Esophagus muscularis mucosa (tissue), 3 donors: Measurements from ENCODE around the gene STYX.

Experiments
- POLR2A ChIP-seq: fragments of 450-650 bp; IDR thresholded peaks from one replicate; pipeline ENCODE4 v1.6.1; 2017; ENCODE audit warnings: antibody characterized with exemption, moderate library complexity, mild to moderate bottlenecking, low read depth
- TF ChIP-seq, protein P1 (sequence below), 3 experiments: fragments of 200-600 bp in 2 of 3; fragments of 450-650 bp in 1 of 3; sonication (generic) in 2 of 3; IDR thresholded peaks; one replicate each; pipeline ENCODE4 v1.5.1; 2017 to 2019; ENCODE audit warnings: antibody characterized with exemption in 3 of 3, mild to moderate bottlenecking in 2 of 3, moderate library complexity in 1 of 3

DNA sequence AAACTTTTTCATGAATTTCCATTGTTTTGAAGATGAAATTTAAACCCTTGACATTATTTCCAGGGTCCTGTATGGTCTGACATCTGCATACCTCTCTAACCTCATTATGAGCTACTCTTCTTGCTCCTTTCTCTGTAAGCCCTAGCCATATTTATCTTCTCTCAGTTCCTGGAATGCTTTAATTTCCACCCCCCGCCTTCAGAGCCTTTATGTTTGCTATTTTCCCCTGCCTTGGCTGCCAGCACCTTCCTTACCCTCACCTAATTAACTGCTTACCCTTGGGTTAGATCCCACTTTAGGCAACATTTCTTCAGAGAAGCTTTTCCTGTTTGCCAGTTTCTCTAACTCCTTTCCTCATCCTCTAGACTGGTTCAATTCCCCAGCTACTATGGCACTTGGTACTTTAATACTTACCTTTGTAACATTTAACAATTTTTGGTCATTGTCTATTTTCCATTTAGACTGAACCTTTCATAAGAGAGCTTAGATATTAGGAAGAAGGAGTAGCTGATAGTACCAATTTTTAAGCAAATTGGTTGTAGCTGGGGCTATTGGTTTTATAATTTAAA, 6.0 kb downstream of the STYX start:
- TF ChIP-seq, protein P1, sequence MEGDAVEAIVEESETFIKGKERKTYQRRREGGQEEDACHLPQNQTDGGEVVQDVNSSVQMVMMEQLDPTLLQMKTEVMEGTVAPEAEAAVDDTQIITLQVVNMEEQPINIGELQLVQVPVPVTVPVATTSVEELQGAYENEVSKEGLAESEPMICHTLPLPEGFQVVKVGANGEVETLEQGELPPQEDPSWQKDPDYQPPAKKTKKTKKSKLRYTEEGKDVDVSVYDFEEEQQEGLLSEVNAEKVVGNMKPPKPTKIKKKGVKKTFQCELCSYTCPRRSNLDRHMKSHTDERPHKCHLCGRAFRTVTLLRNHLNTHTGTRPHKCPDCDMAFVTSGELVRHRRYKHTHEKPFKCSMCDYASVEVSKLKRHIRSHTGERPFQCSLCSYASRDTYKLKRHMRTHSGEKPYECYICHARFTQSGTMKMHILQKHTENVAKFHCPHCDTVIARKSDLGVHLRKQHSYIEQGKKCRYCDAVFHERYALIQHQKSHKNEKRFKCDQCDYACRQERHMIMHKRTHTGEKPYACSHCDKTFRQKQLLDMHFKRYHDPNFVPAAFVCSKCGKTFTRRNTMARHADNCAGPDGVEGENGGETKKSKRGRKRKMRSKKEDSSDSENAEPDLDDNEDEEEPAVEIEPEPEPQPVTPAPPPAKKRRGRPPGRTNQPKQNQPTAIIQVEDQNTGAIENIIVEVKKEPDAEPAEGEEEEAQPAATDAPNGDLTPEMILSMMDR (IDR thresholded peaks at IDR 0.05), result no peak
- TF ChIP-seq POLR2A, result no peak
